Measurements from ENCODE around the gene GRK1.

Gene GRK1

GRCh38 chr13:113667771-113668490 is 912 bp downstream of the GRK1 start:
- H3K9me2 ChIP-seq (replicated peaks; ENCODE audit: insufficient read depth, low read length): no peaks in the 10 kb centered on the region
- no peaks in the 10 kb centered on the region for H3K79me2 ChIP-seq (ENCODE audit: insufficient read depth, low read length)
- no peaks in the 10 kb centered on the region for H3K36me3 ChIP-seq (ENCODE audit: low read length)
- no peak overlapping the region for H3K4me3 ChIP-seq (ENCODE audit: insufficient read depth, low read length, poor library complexity, severe bottlenecking)
- no peaks in the 10 kb centered on the region for H3K27me3 ChIP-seq (ENCODE audit: low read length)
- no peaks in the 10 kb centered on the region for H3F3A ChIP-seq (ENCODE audit: insufficient read depth)
- no peak overlapping the region for H3K9ac ChIP-seq (ENCODE audit: low read length)
- no peak overlapping the region for H3K27ac ChIP-seq (ENCODE audit: low read depth, low read length)
- H2AFZ ChIP-seq (ENCODE audit: low read depth, low read length, severe bottlenecking): no peak overlapping the region
- TF ChIP-seq EZH2phosphoT487 (conservative IDR thresholded peaks at IDR 0.05; ENCODE audit: low read length) (no peak), CTCF (IDR thresholded peaks at IDR 0.05; ENCODE audit: insufficient read depth, low read length, poor library complexity, severe bottlenecking) (no peak)
- H3K9me3 ChIP-seq (ENCODE audit: insufficient read depth, low read length): no peaks in the 10 kb centered on the region
- no peaks in the 10 kb centered on the region for H4K20me1 ChIP-seq (ENCODE audit: low read depth, low read length)
- H3K4me2 ChIP-seq (ENCODE audit: low read depth, low read length, poor library complexity, severe bottlenecking): no peak overlapping the region

- Histone ChIP-seq H3K27ac (ENCODE audit: low read depth, low read length) (no peak overlapping the region), H3K79me2 (ENCODE audit: insufficient read depth, low read length) (no peaks in the 10 kb centered on the region), H2AFZ (ENCODE audit: low read depth, low read length, severe bottlenecking) (no peak overlapping the region), H3K9me2 (replicated peaks; ENCODE audit: insufficient read depth, low read length) (no peaks in the 10 kb centered on the region), H3K9ac (ENCODE audit: low read length) (no peak overlapping the region), H3K27me3 (ENCODE audit: low read length) (no peaks in the 10 kb centered on the region), H3F3A (ENCODE audit: insufficient read depth) (no peaks in the 10 kb centered on the region), H3K36me3 (ENCODE audit: low read length) (no peaks in the 10 kb centered on the region), H3K9me3 (ENCODE audit: insufficient read depth, low read length) (no peaks in the 10 kb centered on the region), H4K20me1 (ENCODE audit: low read depth, low read length) (no peaks in the 10 kb centered on the region), H3K4me2 (ENCODE audit: low read depth, low read length, poor library complexity, severe bottlenecking) (no peak overlapping the region), H3K4me3 (ENCODE audit: insufficient read depth, low read length, poor library complexity, severe bottlenecking) (no peak overlapping the region)
- TF ChIP-seq EZH2phosphoT487 (conservative IDR thresholded peaks at IDR 0.05; ENCODE audit: low read length): no peak
- no peak for TF ChIP-seq CTCF (IDR thresholded peaks at IDR 0.05; ENCODE audit: insufficient read depth, low read length, poor library complexity, severe bottlenecking)
These were observed 1.5 kb downstream of the GRK1 start for GRCh38 chr13:113668491-113668971.

GRCh38 chr13:113669231-113669754 is 2.3 kb downstream of the GRK1 start:
- Histone ChIP-seq H4K20me1 (ENCODE audit: low read depth, low read length) (no peaks in the 10 kb centered on the region), H3K9me2 (replicated peaks; ENCODE audit: insufficient read depth, low read length) (no peaks in the 10 kb centered on the region), H3K79me2 (ENCODE audit: insufficient read depth, low read length) (no peaks in the 10 kb centered on the region), H3K36me3 (ENCODE audit: low read length) (no peaks in the 10 kb centered on the region), H3K9ac (ENCODE audit: low read length) (no peak overlapping the region), H2AFZ (ENCODE audit: low read depth, low read length, severe bottlenecking) (no peak overlapping the region), H3K4me2 (ENCODE audit: low read depth, low read length, poor library complexity, severe bottlenecking) (no peak overlapping the region), H3K4me3 (ENCODE audit: insufficient read depth, low read length, poor library complexity, severe bottlenecking) (no peak overlapping the region), H3F3A (ENCODE audit: insufficient read depth) (no peaks in the 10 kb centered on the region), H3K27me3 (ENCODE audit: low read length) (no peaks in the 10 kb centered on the region), H3K9me3 (ENCODE audit: insufficient read depth, low read length) (no peaks in the 10 kb centered on the region), H3K27ac (ENCODE audit: low read depth, low read length) (no peak overlapping the region)
- TF ChIP-seq EZH2phosphoT487 (conservative IDR thresholded peaks at IDR 0.05; ENCODE audit: low read length) (no peak), CTCF (IDR thresholded peaks at IDR 0.05; ENCODE audit: insufficient read depth, low read length, poor library complexity, severe bottlenecking) (no peak)

All from SU-DHL-6 (cell line).